ENCODE data around the gene GABARAPL1. TPM values are rescaled to one million over a fixed set of nuclear protein-coding genes. Genes with fewer than 3 reads are reported as not detected.
"Not testable (repeated sequence)": the region's sequence is repeated elsewhere in the genome, so short reads cannot be mapped to it uniquely, and the experiment has no call there.

GABARAPL1 gene
- total RNA-seq, 2 donors from 2014 or later = 73.5 to 77.0 TPM

DNA sequence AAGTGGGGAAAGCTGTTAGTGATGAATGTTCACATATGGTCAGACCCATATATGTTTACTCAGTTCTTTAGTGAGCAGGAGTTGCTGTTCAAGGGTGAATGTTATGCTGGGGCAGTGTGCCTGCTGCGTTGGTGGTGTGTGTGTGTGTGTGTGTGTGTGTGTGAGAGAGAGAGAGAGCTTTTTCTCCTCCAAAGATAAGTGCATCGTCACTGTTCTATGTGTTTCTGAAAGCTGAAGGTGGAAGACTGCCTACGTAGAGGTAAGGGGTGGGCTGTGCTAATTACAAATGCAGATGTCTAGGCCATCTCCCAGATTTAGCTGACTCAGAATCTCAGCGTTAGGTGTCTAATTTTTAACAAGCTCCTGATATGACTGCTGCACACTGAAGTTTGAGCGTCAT lies 10.5 kb downstream of the GABARAPL1 start:
- intact Hi-C loops (cut with DNase I) = no loop called here

DNA sequence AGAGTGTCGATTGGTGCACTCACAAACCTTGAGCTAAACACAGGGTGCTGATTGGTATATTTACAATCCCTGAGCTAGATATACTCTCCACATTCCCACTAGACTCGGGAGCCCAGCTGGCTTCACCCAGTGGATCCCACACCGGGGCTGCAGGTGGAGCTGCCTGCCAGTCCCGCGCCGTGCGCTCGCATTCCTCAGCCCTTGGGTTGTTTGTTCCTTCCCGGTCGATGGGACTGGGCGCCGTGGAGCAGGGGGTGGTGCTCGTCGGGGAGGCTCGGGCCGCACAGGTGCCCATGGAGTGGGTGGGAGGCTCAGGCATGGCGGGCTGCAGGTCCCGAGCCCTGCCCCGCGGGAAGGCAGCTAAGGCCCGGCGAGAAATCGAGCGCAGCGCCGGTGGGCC lies 12.7 kb downstream of the GABARAPL1 start:
- intact Hi-C loops (cut with DNase I); DNase-seq (ENCODE audit: low spot score): not testable (repeated sequence)

More for the DNA sequence above, 10.5 kb downstream of the GABARAPL1 start:
- DNase-seq (ENCODE audit: low spot score) = no peak

DNA sequence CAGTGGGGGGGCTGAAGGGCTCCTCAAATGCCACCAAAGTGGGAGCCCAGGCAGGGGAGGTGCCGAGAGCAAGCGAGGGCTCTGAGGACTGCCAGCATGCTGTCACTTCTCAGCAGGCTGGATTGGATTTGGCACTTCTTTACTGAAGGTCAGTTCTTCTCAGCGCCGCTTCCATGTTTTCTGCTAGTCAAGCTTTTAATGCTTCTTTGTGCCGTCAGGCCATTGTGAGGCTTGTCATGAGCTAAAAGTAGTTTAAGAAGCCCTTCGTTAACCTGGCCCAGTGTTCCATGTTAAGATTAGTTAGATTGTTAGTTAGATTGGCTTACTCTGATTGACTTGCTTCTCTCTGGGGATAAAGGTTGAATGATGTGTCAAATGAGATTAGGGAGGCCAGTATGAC lies 13.4 kb downstream of the GABARAPL1 start:
- no peak for DNase-seq (ENCODE audit: low spot score)
- intact Hi-C loops (cut with DNase I) = loop anchor here in 1 of 2 donors (2.0 kb wide), 1 partner anchor 277 kb away; no protein-coding TSS in a partner anchor

- DNase-seq (ENCODE audit: low spot score) = no peak
- intact Hi-C loops (cut with DNase I) = loop anchor here in 1 of 2 donors (2.0 kb wide), 1 partner anchor 276 kb away; no protein-coding TSS in a partner anchor
Observed at GRCh38 chr12:10226731-10227130, 14.1 kb downstream of the GABARAPL1 start.

- DNase-seq (ENCODE audit: low spot score) = no peak
- intact Hi-C loops (cut with DNase I) = loop anchor here in 1 of 2 donors (2.0 kb wide), 1 partner anchor 275 kb away; no protein-coding TSS in a partner anchor
Observed at GRCh38 chr12:10227648-10228047, 15.0 kb downstream of the GABARAPL1 start.

DNA sequence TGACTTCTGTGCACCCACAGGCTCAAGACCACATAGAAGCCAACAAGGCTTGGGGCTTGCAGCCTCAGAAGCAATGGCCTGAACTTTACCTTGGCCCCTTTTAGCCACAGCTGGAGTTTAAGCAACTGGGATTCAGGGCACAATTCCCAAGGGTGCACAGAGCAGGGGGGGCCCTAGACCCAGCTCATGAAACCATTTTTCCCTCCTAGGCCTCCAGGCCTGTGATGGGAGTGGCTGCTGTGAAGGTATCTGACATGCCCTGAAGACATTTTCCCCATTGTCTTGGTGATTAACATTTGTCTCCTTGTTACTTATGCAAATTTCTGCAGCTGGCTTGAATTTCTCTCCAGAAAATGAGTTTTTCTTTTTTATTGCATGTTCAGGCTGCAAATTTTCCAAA lies 21.9 kb downstream of the GABARAPL1 start:
- intact Hi-C loops (cut with DNase I) = loop anchor here in 1 of 2 donors (5.0 kb wide), 1 partner anchor 328 kb away; no protein-coding TSS in a partner anchor
- DNase-seq (ENCODE audit: low spot score) = no peak

- no peak for DNase-seq (ENCODE audit: low spot score)
- intact Hi-C loops (cut with DNase I) = loop anchor here in 1 of 2 donors (5.0 kb wide), 1 partner anchor 326 kb away; no protein-coding TSS in a partner anchor
Observed at GRCh38 chr12:10235761-10236631, 23.3 kb downstream of the GABARAPL1 start.

- intact Hi-C loops (cut with DNase I) = loop anchor here in 1 of 2 donors (5.0 kb wide), 1 partner anchor 326 kb away; no protein-coding TSS in a partner anchor
- no peak for DNase-seq (ENCODE audit: low spot score)
Observed at GRCh38 chr12:10236720-10237119, 24.0 kb downstream of the GABARAPL1 start.

GRCh38 chr12:10238526-10238925 lies 25.8 kb downstream of the GABARAPL1 start:
- DNase-seq (ENCODE audit: low spot score) = no peak
- intact Hi-C loops (cut with DNase I) = loop anchor here in 1 of 2 donors (5.0 kb wide), 1 partner anchor 324 kb away; no protein-coding TSS in a partner anchor

GRCh38 chr12:10241290-10241689 lies 28.6 kb downstream of the GABARAPL1 start:
- intact Hi-C loops (cut with DNase I) = no loop called here
- DNase-seq (ENCODE audit: low spot score) = no peak

DNA sequence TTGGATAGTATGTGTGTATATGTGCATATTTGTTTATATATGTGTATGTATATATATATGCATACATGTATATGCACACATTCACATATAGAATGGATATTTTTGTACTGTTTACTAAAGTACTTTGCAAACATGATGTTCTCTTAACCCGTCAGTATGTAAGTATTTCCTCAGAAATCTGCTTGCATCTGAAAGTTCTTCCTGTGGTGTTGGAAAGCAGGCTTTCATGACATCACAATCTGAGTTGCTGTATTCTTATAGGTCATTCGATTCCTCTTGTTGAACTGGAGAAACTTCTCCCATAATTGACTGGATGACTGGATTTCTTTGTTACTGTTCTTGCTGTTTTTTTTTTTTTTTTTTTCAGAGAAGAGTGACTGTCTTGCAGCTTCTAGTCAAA lies 29.1 kb downstream of the GABARAPL1 start:
- intact Hi-C loops (cut with DNase I) = no loop called here
- DNase-seq (ENCODE audit: low spot score) = no peak

GRCh38 chr12:10242539-10242938 lies 29.9 kb downstream of the GABARAPL1 start:
- no peak for DNase-seq (ENCODE audit: low spot score)
- intact Hi-C loops (cut with DNase I) = no loop called here

DNA sequence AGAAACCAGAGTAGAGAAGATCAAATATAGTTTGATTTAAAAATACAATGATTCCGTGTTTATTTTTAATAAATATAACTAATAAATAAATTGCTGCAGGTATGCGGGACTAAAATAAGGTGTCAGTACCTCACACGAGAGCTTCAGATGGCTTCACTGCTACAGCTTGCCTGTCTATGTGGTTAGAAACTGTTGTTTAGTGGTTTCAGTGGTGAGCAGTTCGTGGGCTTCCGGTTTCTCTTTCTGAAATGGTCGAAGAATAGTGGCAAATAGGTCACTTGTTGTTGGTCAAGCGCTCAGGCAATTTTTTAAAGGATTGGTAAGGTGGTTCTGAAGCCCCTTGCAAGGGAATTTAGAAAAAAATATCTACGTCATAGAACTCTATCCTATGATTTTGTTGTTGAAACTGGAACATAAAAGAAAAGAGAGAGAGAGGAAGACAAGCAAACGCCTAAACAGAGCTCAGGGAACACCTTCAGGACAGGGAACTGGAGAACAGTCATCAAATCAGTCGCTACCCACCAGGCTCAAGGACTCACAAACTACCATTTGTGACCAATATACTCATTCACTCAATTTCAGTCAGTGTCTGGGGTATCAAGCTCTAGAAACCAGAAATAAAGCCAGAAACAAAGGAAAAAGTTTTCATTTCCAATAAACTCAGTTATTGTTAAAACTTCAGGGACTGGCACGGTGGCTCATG lies 31.3 kb downstream of the GABARAPL1 start:
- no peak for DNase-seq (ENCODE audit: low spot score)
- intact Hi-C loops (cut with DNase I) = no loop called here

DNA sequence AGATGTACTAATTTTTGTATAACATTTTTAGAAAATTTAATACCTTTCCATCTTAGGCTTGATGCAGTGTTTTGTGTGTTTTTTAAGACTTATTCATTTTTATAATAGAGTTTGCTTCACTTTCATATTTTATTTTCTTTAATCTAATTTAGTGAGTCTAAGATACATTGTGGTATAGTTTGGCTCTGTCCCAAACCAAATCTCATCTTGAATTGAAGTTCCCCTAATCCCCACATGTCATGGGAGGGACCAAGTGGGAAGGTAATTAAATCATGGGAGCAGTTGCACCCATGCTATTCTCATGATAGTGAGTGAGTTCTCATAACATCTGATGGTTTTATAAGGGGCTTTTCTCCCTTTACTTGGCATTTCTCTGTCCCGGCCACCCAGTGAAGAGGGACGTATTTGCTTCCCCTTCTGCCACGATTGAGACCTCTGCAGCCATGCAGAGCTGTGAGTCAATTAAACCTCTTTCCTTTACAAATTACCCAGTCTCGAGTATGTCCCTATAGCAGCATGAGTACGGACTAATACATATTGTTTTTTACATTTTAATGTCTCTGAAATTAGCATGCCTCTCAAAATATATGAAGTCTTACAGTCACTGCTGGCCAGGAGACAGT lies 34.9 kb downstream of the GABARAPL1 start:
- intact Hi-C loops (cut with DNase I) = no loop called here
- DNase-seq (ENCODE audit: low spot score) = no peak

DNA sequence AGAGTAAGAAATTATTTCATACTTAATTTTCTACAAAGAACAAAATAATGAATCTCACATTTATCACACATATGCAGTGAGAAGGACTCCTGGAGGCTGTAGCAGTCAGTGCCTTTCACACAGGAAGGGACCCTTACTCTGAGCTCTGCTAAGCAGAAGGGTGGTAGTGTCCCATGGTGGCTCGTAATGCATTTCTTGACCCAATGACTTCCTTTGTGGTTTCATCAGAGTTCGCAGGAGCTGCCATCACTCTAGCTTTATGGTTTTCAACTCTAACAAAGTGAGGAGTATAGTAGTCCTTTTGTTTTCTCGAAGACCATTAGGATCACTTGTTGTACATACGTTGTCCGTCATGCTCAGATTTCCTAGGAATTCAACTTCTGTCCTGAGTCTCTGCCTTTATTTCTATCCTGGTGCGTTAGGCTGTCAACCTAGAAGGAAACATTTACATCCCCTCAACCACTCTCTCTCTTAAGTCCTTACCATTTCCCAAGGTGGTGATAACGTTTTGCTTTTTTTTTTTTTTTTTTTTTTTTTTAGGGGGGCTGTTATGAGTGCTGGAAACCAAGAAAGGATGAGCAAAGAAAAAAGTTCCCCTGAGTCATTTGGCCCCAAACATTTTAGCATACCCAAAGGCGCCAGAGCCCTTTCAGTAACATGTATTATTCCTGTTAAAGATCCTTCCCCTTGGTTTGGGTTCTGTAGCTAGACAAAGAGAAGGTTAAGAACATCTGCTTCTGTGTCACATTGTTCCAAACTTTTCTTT lies 37.2 kb downstream of the GABARAPL1 start:
- intact Hi-C loops (cut with DNase I) = no loop called here
- DNase-seq (ENCODE audit: low spot score) = no peak

- intact Hi-C loops (cut with DNase I) = no loop called here
- DNase-seq (ENCODE audit: low spot score) = no peak
Observed at GRCh38 chr12:10251669-10252068, 39.0 kb downstream of the GABARAPL1 start.

DNA sequence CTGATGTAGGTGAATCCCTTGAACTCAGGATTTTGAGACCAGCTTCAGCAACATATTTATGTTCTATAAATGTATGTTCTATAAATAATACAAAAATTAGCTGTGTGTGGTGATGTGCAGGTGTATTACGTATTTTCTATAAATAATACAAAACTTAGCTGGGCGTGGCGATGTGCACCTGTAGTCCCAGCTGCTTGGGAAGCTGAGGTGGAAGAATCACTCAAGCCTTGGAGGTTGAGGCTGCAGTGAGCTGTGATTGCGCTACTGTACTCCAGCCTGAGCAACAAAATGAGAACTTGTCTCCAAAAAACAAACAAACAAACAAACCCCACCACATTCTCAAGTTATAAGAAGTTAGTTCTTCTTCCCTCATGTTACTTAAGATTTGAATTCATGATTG lies 39.5 kb downstream of the GABARAPL1 start:
- DNase-seq (ENCODE audit: low spot score) = no peak
- intact Hi-C loops (cut with DNase I) = no loop called here

DNA sequence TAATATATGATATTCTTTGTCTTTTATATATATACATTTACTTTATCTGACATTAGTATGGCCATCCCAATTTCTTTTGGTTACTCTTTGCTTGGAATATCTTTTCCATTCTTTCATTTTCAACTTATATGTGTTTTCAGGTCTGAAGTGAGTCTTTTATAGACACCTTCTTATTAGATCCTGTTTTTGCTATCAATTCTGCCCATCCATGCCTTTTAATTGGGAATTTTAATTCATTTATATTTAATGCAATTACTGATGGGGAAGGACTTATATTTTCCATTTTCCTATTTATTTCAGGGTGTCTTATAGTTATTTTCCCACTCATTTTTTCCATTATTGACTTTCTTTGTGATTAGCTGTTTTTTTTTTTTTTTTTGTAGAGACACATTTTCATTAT lies 43.4 kb downstream of the GABARAPL1 start:
- no peak for DNase-seq (ENCODE audit: low spot score)
- intact Hi-C loops (cut with DNase I) = no loop called here

- DNase-seq (ENCODE audit: low spot score) = no peak
- intact Hi-C loops (cut with DNase I) = no loop called here
Observed at GRCh38 chr12:10260927-10261326, 48.2 kb downstream of the GABARAPL1 start.
